HG03432 (cell line): ENCODE results near the gene RASAL1.
A peak's percentile ranks its signal among the peaks of the same experiment; 100 is the strongest.

ENCODE experiments used
- ATAC-seq: cut with Tn5 transposase; IDR thresholded peaks from one replicate; pipeline ENCODE4 v1.9.1; 2021; ENCODE audit warnings: mild to moderate bottlenecking, moderate library complexity; ENCODE audit not compliant: unreplicated experiment

The RASAL1 gene

GRCh38 chr12:113162102-113163029 lies 26.8 kb upstream of the RASAL1 start:
- no peak for ATAC-seq

- ATAC-seq = no peak
These were observed 26.0 kb upstream of the RASAL1 start for GRCh38 chr12:113161415-113162016.

GRCh38 chr12:113159937-113160336 lies 24.4 kb upstream of the RASAL1 start:
- ATAC-seq = no peak

GRCh38 chr12:113158439-113159203 lies 23.1 kb upstream of the RASAL1 start:
- ATAC-seq = no peak

GRCh38 chr12:113157218-113157859 lies 21.8 kb upstream of the RASAL1 start:
- no peak for ATAC-seq

- no peak for ATAC-seq
These were observed 20.1 kb upstream of the RASAL1 start for GRCh38 chr12:113155646-113156045.

- no peak for ATAC-seq
These were observed 19.5 kb upstream of the RASAL1 start for GRCh38 chr12:113155060-113155459.

GRCh38 chr12:113154351-113154973 lies 18.9 kb upstream of the RASAL1 start:
- ATAC-seq = no peak

- peak; percentile 77 for ATAC-seq
These were observed 17.6 kb upstream of the RASAL1 start for GRCh38 chr12:113152835-113153814.

- ATAC-seq = no peak
These were observed 16.8 kb upstream of the RASAL1 start for GRCh38 chr12:113152196-113152834.

- ATAC-seq = no peak
These were observed 16.1 kb upstream of the RASAL1 start for GRCh38 chr12:113151655-113152054.

- ATAC-seq = no peak
These were observed 14.0 kb upstream of the RASAL1 start, which contains the start of gene CFAP73 for GRCh38 chr12:113149361-113150150. TSS of gene CFAP73 (plus strand) at chr12:113149724. CDS start at chr12:113149858, 134 bp downstream.

GRCh38 chr12:113146999-113147398 lies 11.4 kb upstream of the RASAL1 start:
- ATAC-seq = no peak

GRCh38 chr12:113145720-113146551 lies 10.4 kb upstream of the RASAL1 start:
- no peak for ATAC-seq

GRCh38 chr12:113144806-113145205 lies 9.2 kb upstream of the RASAL1 start:
- no peak for ATAC-seq

GRCh38 chr12:113143959-113144358 lies 8.4 kb upstream of the RASAL1 start:
- ATAC-seq = no peak

GRCh38 chr12:113142886-113143332 lies 7.3 kb upstream of the RASAL1 start:
- ATAC-seq = no peak
